DMS79 (cell line): ENCODE data around the gene KCNK5.

ENCODE experiments used
- DNase-seq: peaks from one replicate; lab custom pipeline; 2025; lab: John Stamatoyannopoulos, UW

KCNK5 gene

DNA sequence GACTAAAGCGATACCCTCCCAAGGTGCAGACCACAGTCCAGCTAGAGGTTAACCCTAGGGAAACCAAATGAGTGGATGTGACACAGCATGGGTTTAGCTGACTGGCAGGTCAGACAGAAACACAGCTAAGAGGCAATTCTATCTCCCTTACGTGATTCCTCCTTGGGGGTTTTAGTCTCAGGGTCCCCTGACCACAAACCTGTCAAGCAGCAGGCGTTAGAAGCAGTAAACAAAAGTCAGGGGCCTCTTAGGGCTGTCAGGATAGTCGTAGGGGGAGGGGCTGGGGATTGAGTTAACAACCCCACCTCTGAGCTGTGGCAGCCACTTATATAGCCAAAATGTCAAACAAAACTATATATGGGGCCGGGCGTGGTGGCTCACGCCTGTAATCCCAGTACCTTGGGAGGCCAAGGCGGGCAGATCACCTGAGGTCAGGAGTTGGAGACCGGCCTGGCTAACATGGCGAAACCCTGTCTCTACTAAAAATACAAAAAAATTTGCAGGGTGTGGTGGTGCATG is 13.6 kb downstream of the KCNK5 start:
- no peak for DNase-seq

GRCh38 chr6:39214846-39215639 is 14.2 kb downstream of the KCNK5 start:
- peak; percentile 32 for DNase-seq

DNA sequence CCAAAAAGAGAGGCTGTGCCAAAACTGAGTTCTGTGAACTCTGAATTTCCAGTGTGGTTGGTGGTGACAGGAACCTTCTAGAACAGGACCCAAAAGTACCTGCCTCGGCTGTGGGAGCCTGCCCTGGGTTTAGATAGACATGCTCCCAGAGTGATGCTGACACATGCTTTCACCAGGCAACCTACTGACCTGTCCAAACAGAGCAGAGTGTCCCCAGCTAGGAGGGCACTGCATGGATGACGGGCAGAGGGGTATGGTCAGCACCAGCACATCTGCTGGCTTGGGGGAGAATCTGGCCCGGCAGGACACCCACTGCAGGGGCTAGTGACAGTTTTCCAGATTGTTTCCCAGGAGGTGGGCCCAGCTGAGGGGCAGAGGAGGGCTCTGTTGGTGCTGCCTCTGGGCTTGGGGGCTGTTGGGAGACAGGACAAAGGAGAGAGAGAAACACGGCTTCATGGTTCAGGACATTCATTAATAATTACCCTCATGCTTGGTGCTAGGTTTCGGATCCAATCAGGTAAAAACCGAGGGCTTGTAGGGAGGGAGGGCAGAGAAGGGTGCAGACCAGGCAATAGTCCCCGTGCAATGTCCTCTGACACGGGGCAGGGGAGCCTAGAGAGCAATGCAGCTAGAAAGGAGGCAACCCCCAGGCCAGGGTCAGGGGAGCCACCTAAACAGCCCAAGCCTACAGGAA is 15.0 kb downstream of the KCNK5 start:
- DNase-seq = no peak

- DNase-seq = no peak
Observed at GRCh38 chr6:39213195-39213920, 15.9 kb downstream of the KCNK5 start.

DNA sequence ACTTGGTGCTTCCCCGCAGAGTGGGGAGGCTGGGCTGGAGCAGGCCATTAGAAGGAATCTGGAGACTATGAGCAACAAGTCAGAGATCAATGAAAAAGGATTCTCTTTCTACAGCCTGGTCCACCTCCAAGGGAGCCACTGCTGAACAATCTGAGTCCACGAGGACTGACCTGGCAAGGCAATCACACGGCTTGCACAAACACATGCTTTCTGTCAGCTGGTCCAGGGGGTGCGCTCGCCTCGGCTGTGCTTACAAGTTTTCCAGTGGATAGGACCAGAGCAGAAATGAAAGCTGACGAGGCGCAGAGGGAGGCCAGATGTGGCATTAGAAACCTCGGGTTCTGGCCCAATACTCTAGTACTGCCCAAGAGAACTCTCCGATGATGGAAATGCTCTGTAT is 18.1 kb downstream of the KCNK5 start:
- DNase-seq = no peak

DNA sequence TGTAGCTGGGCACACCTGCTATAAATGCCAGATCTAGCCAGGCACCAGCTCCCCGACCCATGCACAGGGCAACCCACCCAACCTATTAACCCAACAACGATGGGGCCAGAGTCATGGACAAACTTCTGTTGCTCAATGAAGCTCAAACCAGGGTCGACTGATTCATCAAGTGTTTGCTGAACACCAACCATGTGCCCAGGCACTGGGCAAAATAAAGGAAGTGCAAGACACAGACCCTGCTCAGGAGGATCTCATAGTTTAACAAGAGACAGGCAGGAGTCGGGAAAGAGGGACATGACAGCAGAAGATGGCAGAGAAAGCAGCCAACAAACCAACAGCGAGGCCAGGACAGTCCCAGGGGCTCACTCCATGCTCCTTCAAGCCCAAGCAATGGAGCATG is 18.8 kb downstream of the KCNK5 start:
- DNase-seq = no peak

- DNase-seq = no peak
Observed at GRCh38 chr6:39209911-39210310, 19.4 kb downstream of the KCNK5 start.

GRCh38 chr6:39209360-39209811 is 19.9 kb downstream of the KCNK5 start:
- DNase-seq = no peak

GRCh38 chr6:39208223-39208739 is 21.0 kb downstream of the KCNK5 start:
- no peak for DNase-seq

GRCh38 chr6:39207416-39208222 is 21.7 kb downstream of the KCNK5 start:
- DNase-seq = peak; percentile 17

GRCh38 chr6:39206250-39206721 is 23.0 kb downstream of the KCNK5 start:
- DNase-seq = no peak

- DNase-seq = no peak
Observed at GRCh38 chr6:39204646-39205244, 24.5 kb downstream of the KCNK5 start.

- no peak for DNase-seq
Observed at GRCh38 chr6:39204160-39204495, 25.1 kb downstream of the KCNK5 start.

DNA sequence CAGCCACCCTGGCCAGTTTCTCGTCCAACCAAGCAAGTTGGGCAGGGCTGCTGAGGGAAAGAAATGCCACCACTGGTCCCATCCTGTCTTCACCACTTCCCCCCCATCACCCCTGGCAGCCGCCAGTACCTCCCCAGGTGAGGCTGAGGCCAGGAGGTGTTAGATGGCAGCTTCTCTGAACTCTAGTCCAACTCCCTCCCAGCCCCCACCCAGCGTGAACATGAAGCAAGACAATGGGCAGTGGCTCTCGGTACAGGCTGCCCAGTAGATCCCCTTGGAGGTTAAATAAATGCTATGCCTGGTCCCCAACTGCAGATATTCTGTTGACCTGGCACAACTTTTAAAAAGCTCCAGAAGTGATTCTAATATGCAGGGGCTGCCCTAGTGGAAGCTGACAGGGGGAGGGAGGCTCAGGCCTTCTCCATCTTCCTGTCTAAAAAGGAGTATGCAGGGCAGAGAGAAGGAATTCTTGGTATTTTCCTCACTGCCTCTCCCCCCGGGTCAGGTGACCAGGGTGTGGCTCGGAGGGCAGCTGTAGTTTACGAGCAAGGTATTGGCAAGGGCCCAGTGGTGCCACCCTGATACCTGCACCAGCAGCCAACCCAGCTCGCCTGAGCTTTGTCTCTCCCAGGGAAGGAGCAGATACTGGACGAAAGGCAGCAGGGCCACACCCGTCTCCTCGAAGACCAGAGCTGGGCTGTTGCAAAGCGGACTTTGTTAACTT is 25.7 kb downstream of the KCNK5 start:
- no peak for DNase-seq

GRCh38 chr6:39202166-39202565 is 27.1 kb downstream of the KCNK5 start:
- no peak for DNase-seq

DNA sequence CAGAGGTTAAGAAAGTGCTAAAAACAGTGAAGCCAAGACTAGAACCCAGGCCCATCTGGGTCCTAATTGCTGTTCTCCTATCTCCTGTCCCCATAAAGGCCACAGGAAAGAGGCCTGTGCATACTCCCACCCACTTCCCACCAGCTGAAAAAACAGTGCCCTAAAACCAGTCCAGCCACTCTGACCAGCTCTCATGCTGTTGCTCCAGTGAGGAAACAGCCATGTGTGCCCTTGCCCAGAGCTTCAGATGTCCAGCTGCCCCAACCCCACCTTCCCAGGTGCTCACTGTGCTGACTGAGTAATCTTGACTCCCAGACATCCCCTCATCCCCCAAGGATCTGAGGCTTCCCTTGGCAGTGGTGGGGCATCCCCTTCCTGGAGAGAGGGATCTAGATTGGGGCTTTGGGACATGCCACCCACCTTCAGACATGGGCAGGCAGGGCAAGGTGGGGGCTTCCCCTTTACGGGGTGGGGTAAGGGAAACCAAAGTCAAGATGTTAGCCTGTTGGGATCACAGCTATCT is 28.7 kb downstream of the KCNK5 start:
- no peak for DNase-seq

DNA sequence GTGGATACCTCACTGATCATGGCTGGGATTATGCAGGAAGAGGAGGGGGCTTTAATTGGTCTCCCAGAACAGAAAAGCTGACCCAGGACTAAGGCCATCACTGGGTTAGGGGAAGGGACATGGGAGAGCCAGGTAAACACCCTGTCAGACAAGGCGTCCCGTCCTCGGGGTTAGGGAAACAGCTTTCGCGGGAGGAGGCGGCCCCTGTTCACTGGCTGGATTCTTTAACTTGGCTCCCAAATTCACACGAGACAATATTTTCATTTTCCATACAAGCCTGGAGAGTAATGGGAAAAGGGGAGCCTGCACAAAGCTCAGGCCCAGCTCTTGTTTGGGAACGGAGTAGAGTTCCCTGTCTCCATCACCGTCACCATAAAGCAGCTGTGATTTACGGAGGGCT is 29.3 kb downstream of the KCNK5 start:
- no peak for DNase-seq

DNA sequence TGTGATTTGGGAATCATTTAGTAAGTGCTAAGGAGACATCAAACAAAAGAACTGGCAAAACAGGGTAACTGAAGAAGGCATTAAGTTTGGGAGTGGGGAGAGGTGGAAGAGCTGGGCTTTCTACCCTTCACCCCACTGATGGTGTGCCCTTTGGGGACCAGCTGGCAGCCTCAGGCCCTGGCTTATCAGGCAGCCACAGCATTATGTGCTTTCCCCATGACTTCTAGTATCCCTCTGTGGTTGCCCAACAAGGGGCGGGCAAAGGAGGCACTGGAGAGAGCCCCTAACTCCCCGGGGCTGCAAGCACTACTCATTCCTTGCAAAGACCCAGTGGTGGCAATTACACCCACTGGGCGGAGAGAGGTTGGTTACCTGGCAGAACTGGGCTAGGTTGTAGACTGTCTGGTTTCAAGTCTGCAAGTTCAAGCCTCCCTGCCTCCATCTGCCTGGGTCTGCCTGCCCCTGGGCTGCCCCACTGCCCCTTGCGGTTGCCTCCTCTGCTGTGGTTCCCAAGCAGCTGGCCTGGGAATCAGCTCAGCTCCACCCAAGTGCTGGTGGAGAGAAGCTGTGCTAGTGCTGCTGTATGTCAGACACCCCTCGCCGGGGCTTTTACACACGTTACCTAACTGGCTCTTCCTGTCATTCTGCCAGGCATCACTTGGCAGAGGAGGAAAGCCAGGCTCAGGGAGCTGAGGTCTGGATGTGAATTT is 29.9 kb downstream of the KCNK5 start:
- no peak for DNase-seq

DNA sequence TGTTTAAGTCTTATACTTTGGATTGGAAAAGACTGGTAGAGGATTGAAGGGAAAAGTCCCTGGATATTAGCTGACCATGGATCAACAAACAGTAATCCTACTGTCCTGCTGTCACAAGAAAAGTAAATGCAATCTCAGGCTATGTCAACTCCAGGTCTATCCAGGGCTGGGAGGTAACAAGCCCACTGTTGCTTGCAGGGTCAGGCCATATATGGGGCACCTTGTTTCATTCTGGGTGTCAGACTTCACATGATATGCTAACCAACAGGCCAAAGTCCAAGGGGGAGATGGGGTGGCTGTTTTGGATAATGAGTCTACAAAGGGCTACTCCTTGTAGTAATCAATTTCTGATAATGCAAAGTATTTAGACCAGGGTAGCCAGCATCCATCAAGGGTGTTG is 30.7 kb downstream of the KCNK5 start:
- DNase-seq = no peak
